GDM1 (cell line): Measurements from ENCODE around the gene TRDN.
"Not testable (repeated sequence)": the region's sequence is repeated elsewhere in the genome, so short reads cannot be mapped to it uniquely, and the experiment has no call there.

Experiments used
- DNase-seq: peaks from one replicate; lab custom pipeline; 2025; lab: John Stamatoyannopoulos, UW

TRDN gene

DNA sequence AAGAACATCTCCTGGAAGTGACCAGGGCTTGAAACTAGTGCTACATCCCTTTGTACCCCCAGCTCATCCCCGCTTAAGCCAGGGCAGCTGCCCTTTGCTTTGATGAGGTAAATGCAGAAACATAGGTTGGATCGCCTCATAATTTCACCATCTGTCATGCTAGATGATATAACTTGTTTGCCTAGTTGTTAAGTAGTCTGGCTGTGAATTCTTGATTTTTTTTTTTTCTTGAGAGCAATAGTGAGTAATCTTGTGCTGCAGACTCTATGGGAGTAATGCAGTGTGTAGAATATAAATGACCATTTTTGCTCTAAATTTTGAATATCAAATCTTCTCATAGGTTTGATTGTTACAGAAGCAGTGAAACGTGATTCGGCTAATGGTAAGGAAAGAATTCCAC is 4.1 kb downstream of the TRDN start:
- DNase-seq: no peak

DNA sequence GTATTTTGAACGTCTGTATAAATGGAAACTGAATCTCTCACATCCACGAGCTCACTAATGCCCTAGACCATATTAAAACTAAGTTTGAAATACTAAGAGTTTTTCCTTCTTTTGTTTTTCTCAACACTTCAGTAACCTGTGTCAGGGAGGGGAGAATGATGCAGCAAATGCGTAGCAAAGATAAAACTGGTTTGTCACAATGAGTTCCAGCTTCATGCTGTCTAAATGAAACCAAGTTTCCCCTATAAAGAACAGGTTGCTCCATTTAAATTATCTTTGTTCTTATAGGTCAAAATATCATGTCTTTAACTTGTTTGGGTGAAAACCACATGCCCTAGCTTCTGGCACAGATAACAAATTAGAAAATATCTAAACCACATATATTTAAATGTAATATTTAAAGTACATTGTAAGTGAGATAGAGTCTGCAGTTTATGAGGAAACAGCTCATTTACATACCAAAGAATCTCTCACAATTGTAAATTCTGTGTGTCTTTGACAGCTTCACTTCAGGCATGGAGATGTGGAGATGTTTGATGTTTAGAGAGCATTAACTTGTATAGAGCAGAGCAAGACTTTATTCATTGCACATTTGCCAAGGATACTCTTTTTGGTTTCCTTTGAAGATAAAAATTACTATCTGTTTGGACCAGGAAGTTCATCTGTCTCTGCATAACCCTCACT is 7.3 kb downstream of the TRDN start:
- no peak for DNase-seq

DNA sequence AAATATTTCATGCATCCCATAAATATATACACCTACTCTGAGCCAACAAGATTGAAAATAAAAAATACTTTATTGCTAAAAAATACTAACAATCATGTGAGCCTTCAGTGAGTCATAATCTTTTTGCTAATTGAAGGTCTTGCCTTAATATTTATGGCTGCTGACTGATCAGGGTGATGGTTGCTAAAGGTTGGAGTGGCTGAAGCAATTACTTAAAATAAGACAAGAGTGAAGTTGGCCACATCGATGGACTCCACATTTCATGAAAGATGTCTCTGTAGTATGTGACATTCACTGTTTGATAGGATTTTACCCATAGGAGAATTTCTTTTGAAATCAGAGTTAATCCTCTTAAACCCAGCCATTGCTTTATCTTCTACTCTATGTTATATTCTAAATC is 11.1 kb downstream of the TRDN start:
- DNase-seq: no peak

DNA sequence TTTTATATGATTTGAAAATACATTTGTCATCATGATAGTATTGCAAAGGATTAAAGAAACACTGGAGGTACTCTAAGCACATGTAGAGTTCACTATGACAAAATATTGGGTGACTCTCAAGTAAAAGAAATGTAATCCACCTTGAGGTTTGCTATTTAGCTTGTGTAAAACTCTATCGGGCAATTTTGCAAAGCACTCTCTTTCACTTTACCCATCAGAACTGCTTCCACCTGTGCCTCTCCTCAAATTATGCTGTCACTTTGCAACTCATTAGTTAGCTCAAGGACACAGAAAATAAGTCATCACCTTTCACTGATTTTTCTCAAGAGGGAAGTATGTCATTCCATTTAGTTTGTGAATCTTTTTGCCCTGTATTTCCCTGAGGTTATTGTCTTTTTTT is 14.0 kb downstream of the TRDN start:
- DNase-seq: no peak

DNA sequence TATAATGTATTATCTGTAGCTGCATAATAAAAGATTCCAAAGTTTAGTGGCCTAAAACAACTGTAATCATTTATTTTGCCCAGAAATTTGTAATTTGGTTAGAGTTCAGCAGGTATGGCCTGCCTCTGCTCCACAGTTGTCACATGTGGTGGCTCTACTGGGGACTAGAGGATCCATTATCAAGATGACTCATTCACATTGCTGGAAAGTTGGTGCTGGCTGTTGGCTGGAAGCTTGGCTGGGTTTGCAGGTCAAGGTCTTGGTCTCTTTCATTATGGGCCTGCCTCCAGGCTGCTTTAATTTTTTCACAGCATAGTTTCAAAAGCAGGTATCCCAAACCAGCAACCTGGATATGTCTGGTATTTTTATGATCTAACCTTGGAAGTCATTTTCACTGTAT is 17.6 kb downstream of the TRDN start:
- no peak for DNase-seq

DNA sequence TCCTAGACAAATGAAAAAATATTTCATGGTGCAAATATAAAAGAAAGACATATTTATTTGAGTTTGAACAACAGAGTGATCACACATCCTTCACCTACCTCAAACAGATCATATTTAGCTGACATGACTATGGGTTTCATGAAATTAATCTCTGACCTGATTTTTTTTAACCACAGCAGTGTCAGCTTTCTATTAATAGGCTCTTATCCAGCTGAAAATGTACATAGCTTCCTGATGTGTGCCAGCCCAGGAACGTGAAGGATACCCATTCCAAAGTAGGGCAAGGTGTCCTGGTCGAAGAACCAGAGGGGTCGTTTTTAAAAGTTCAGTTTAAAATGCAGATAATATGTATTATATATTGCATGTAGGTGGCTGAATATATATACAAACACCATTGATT is 19.8 kb downstream of the TRDN start:
- DNase-seq: no peak

DNA sequence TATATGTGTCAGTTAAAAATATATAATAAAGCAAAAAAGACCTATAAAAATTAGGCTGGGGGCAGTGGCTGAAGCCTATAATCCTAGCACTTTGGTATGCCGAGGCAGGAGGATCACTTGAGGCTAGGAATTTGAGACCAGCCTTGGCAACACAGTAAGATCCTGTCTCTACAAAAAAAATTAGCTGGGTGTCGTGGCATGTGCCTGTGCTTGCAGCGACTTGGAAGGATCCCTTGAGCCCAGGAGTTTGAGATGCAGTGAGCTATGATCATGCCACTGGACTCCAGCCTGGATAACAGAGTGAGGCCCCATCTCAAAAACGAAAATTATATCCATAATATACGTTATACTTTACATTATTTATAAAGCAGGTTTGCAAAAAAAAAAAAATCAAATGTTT is 20.7 kb downstream of the TRDN start:
- no peak for DNase-seq

DNA sequence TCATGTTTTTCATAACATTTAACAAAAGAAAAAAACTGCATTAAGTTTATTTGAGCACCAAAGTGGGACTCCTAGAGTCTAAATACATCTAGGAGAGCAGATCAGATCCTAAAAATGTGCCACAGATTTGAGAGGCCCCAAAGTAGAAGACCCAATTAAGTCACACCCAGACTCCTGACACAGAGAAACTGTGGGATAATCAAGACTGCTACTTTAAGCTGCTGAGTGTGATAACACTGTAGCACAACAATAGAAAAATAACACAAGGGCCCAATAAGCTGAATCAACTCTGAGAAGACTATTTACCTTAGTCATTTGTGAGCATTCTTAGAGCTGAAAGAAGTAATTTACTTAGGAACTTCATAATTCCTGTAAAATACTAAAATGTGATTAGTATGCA is 26.0 kb downstream of the TRDN start:
- no peak for DNase-seq

DNA sequence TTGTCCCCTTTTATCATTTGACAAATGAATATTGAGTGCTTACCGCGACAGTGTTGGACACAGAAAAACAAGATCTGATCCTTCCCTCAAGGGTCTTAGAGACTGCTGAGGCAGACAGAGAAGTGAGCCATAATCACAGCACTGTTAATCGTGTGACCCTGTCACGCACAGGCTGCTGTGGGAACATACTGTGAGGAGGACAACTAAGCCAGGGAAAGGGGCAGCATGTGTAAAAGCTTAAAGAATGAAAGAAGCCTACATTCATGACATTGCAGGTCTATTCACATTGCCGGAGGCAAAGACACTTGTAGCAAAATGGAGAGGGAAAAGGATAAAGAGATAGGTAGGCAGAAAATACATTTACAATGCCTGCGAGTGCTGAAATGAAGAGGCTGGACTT is 32.7 kb downstream of the TRDN start:
- DNase-seq: no peak

DNA sequence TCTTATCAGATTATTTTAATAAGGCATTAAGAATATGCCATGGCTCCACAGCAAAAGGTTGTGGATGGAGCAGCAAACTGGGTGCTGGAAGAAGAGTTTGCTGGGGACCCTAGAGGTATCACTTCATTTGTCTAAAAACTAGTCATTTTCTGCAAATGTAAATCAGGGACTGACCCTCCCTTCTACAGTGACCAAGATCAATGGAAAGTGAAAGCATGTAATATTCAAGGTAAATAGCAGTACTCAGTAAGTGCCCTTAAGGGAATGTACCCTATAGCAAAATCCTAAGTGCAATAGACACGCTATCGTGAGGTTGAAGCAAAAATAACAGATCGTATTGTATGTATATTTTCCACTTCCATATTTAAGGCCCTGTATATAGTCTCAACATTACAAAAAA is 38.7 kb downstream of the TRDN start:
- DNase-seq: no peak

DNA sequence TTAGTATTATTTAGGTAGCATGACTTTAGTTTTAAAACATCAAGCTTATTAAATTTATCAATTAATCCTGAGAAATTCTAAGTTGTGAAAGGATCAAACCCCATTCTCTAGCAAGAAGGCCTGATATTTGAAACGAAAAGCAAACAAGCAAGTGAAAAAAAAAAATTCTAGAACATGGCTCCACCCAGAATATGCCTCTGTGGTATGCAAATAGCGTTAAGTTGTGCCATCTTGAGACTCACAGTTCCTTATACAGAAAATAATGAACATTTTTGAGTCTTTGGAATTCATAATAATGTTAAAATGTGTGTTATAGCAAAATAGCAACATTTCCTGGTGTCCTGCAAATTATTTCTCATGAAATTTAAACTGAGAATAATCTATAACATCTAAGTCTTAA is 42.0 kb downstream of the TRDN start:
- no peak for DNase-seq

DNA sequence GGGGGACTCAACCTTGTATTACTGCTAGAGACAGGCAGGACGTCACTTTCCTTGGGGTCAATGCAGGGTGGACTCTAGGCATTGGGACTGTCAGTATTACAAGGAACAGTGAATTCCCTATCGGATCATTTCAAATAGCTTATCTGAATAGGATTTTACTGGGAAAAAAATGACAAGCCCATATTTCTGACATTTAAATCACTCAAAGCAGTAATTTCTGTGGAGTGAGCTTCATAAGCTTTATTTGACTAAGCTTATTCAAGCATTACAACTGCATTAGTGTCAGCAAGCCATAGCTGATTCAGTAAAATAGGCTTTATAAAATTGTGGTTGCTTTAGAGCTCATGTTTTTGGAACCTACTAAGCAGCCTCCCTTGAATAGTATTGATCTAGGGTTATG is 44.3 kb downstream of the TRDN start:
- DNase-seq: no peak

DNA sequence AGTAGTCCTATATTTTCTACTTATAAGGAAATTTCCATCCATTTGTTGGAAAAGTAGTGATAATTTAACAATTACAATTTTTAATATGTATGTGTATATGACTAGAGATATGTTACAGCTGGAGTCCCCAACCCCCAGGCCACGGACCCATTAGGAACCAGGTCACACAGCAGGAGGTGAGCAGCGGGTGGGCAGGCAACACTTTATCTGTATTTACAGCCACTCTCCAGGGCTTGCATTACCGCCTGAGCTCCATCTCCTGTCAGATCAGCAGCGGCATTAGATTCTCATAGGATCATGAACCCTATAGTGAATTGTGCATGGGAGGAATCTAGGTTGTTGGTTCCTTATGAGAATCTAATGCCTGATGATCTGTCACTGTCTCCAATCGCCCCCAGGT is 46.8 kb downstream of the TRDN start:
- DNase-seq: no peak

DNA sequence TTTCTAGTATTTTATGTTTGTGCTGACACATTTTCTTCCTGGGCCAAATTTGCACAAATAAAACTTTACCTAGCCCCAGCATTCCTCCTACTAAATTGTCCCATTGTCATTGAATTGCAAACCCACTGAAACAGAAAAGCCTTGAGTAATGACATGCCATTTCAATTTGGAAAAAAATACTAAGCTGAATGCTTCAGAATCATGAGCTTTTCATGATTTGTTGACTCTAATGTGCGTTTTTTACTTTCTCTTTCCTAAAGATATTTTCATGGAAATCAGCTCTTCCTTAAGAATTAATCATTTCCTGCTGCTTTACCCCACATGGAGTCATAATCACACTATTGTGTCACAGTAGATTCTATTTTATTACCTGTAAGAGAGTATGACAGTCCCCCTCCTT is 47.4 kb downstream of the TRDN start:
- no peak for DNase-seq

DNA sequence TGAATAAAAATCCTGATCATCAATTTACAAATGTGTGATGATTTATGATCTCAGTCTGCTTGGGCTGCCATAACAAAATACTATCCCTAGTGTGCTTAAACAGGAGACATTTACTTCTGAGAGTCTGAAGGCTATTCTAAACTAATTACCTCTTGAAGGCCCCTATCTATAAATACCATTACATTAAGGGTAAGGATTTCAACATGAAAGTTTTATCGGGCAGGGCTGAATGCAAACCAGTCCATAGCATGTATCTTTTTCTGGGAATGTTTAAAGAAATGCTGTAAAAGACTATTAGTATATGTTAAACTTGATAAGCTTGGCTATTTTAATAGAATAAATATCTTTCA is 48.2 kb downstream of the TRDN start:
- no peak for DNase-seq

DNA sequence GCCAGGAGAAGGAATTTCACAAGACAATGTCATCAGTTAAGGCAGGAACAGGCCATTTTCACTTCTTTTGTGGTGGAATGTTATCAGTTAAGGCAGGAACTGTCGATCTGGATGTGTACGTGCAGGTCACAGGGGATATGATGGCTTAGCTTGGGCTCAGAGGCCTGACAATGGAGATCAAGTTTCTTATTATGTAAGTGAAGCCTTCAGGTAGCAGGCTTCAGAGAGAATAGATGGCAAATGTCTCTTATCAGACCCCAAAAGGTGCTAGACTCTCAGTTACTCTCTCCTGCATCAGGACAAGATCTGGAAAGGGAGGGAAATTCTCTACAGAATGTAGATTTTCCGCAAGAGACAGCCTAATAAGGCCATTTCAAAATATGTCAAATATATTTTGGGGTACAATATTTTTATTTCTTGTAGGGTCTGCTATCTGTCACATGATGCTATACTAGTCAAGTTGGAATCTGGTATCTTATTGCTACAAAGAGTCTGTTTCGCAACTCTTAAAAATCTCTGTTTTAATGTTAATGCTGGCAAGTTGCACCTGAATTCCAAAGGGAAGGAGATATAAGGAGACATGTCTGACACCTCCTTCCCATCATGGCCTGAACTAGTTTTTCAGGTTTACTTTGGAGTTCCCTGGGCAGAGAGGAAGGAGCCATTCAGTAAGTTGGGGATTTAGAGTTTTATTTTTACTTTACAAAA is 48.8 kb downstream of the TRDN start:
- DNase-seq: no peak

DNA sequence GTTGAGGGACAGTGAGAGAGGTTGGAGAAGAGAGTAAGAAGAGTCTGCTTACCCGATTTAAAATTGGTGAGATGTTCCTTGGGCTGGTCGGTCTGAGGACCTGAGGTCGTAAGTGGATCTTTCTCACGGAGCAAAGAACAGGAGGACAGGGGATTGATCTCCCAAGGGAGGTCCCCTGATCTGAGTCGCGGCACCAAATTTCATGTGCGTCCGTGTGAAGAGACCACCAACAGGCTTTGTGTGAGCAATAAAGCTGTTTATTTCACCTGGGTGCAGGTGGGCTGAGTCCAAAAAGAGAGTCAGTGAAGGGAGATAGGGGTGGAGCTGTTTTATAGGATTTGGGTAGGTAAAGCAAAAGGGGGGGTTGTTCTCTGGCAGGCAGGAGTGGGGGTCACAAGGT is 49.3 kb downstream of the TRDN start:
- not testable (repeated sequence) for DNase-seq

DNA sequence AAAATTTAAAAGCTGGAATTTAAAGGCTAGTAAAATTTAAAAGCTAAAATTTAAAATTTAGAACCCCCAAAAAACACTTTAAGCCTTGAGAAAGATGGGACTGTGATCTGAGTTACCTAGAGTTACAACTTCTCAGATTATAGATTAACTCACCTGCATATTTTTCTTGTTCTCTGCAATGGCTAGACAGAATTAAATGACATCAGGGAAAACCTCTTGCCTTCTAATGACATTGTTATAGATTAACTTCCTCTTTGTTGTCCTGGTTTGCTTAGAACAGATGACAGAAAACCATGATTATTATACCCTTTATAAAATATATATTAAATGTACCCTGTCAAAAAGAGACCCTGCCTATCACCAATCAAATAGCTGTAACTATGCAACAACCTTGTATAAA is 56.4 kb downstream of the TRDN start:
- DNase-seq: no peak

DNA sequence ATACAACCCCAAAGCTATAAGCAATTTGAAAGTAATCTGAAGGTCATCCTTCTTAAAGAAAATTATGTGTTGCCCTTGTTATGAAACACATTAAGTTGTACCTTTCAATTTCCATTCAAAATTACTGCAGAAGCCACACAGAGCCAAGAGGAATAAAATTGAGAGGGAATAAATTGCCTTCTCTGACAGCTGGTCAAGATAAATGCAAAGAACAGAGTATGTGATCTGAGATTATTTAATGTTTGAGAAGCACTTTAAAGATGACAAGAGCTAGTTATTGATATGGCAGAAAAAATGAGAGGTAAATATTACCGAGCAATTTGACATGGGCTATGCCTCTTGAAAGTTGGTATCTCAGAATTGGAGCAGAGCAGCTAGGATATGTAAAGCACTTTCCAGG is 61.6 kb downstream of the TRDN start:
- DNase-seq: no peak

DNA sequence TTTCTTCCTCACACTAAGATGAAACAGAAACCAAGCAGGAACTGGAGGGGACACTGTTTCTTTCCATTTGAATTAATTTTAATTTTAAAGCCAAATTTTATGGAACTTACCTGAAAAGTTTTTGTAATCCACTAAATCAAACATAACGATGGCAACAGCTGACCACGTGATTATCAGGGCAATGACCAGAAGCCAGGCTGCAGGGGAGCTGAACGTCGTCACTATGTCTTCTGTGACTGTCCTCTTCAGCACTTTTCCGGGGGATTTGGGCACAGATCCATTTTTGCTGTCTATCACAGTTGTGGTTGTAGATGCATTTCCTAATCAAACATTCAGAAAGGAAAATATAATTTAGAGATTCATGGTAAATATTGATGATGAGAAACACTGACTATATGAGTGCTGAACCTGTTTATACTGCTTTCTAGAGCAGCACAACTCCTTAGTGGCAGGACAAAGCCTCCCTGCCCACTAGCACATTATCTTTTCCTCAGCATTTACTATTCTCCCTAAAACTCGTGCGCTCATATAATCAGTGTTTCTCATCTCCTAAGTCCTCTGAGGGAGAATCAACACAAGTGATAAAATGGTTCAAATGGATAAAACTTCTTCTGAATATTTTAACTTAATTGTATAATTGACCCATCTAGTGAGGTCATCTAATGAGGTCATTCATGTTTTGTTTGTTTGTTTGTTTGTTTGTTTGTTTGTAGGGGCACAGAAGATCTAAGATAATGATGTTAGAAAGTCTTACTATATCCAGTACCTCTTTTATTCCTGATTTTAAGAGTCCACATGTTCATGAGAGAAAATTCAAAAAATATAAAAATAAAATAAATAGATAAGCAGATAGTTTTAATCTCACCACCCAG is 65.7 kb downstream of the TRDN start:
- DNase-seq: no peak

DNA sequence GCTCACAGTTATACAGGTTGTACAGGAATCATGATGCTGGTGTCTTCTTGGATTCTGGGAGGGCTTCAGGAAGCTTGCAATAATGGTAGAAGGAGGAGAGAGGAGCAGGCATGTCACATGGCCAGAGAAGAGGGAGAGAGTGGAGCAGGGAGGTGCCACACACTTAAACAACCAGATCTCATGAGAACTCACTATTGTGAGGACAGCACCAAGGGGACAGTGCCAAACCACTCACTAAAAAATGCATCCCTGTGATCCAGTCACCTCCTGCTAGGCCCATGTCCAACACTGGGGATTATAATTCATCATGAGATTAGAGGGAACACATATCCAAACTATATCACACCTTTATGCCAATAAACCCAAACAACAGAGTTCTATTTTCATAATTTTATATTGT is 67.2 kb downstream of the TRDN start:
- DNase-seq: no peak

DNA sequence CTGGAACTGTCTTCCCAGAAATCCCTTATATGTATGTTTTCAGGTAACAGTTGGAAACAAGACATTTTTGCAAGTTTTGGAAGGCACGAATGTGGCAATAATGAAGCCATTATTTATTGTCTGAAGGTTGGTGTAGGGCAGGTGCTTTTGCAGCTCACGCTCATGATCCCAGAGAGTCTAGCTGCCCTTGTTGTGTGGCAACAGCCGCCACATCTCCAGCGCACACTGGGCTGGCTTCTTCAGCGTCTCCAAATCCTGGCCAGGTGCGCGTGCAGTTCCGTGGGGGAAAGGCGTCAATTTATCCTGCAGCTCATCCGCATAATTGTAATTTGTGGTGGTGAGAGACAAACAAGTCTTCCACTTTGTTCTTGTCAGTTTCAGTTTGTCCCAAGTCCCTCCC is 71.2 kb downstream of the TRDN start:
- no peak for DNase-seq

DNA sequence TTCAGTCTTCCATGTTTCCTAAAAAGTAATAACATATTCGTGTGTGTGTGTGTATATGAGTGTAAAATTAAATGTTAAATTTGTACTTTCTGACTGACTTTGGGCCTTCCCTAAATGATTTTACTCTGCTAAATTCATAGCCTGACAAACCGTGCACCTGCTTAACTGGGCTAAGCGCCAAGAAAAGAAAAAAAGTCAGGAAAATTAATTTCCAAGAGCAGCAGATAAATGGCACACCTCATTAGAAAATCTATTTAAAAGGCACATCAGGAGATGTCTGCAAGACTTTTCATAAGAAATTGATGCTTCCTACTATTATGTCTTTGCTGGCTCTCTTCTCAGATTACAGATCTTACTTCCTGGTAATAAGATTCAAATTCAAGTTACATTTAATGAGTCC is 72.4 kb downstream of the TRDN start:
- DNase-seq: no peak
